Nephron (organoid): Measurements from ENCODE around the gene VAMP5.

Source experiments
- H3K27ac Mint-ChIP-seq, 3 experiments: 2 replicates each; pipeline ENCODE4 v1.8.0; 2020; ENCODE audit warnings: mixed read lengths in 3 of 3, mild to moderate bottlenecking in 2 of 3, moderate library complexity in 1 of 3
- H3K27me3 Mint-ChIP-seq: 2 replicates; pipeline ENCODE4 v1.8.0; 2021; ENCODE audit warnings: low read depth, mild to moderate bottlenecking, moderate library complexity, mixed read lengths
- H3K36me3 Mint-ChIP-seq: 2 replicates; pipeline ENCODE4 v1.8.0; 2020; ENCODE audit warnings: low read depth, mixed read lengths
- H3K4me1 Mint-ChIP-seq: 2 replicates; pipeline ENCODE4 v1.8.0; 2020; ENCODE audit warnings: mixed read lengths
- H3K4me3 Mint-ChIP-seq, 3 experiments: 2 replicates each; pipeline ENCODE4 v1.8.0; 2020; ENCODE audit warnings: mild to moderate bottlenecking in 3 of 3, mixed read lengths in 3 of 3, moderate library complexity in 2 of 3
- H3K9me3 Mint-ChIP-seq: 2 replicates; pipeline ENCODE4 v1.8.0; 2020; ENCODE audit warnings: mixed read lengths
- TF ChIP-seq, protein P1 (sequence below), 3 experiments: fragments of 200-600 bp; sonication (generic); IDR thresholded peaks; one replicate each; pipeline ENCODE4 v1.5.0; 2021; ENCODE audit warnings: antibody characterized with exemption in 3 of 3; ENCODE audit not compliant: unreplicated experiment in 3 of 3

VAMP5 gene

DNA sequence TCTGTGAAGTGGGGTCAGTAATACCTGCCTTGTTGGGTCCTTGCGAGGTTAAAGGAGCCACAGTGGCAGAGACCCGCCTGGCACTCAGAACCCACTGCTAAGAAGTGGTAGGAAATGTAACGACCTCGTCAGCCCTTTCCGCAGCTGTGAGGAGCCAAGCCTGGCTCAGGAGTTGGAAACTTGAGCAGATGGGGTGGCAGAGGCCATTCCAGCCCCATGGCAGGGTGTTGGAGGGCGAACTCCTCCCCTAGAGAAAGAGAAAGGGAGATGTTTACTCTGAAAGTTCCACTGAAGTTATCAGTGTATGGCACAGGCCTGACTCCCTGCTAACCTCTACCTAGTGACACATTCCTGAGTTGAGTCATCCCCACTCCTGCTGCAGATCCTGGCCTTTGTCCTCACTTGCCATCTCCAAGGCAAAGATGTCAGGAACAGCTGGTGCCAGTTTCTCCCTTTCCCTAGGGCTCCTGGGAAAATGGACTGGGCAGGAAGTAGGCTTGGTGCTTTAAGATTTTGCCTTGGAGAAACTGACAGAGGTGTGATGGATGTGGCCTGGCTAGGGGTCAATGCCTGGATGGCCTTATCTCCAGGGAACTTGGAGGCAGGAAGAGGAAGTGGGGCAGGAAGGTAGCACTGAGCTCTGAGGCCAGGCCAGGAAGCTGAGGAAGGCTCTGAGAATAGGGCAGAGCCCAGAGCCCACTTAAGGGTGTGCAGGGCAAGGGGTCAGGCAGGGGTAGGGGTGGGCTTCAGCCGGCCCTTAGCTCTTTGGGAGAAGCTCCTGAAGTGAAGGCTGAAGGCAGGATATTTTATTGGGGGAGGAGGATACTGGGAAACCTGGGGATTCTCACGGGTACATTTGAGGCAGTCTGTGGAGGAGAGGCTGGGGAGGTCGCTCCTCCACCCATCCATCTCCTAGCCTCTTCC lies 888 bp downstream of the VAMP5 start:
- peaks cover 39% of the 10 kb centered on the region for H3K4me1 Mint-ChIP-seq
- H3K4me3 Mint-ChIP-seq: peak overlapping the region in 2 of 3 experiments; percentile 25 to 27
- H3K27ac Mint-ChIP-seq: peak overlapping the region; percentile 62 to 95 (median 85)
- TF ChIP-seq, protein P1, sequence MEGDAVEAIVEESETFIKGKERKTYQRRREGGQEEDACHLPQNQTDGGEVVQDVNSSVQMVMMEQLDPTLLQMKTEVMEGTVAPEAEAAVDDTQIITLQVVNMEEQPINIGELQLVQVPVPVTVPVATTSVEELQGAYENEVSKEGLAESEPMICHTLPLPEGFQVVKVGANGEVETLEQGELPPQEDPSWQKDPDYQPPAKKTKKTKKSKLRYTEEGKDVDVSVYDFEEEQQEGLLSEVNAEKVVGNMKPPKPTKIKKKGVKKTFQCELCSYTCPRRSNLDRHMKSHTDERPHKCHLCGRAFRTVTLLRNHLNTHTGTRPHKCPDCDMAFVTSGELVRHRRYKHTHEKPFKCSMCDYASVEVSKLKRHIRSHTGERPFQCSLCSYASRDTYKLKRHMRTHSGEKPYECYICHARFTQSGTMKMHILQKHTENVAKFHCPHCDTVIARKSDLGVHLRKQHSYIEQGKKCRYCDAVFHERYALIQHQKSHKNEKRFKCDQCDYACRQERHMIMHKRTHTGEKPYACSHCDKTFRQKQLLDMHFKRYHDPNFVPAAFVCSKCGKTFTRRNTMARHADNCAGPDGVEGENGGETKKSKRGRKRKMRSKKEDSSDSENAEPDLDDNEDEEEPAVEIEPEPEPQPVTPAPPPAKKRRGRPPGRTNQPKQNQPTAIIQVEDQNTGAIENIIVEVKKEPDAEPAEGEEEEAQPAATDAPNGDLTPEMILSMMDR (IDR thresholded peaks at IDR 0.05; ENCODE audit: unreplicated experiment in 3 of 3): no peak
- H3K36me3 Mint-ChIP-seq: peaks cover 5% of the 10 kb centered on the region
- no peaks in the 10 kb centered on the region for H3K27me3 Mint-ChIP-seq
- no peaks in the 10 kb centered on the region for H3K9me3 Mint-ChIP-seq

DNA sequence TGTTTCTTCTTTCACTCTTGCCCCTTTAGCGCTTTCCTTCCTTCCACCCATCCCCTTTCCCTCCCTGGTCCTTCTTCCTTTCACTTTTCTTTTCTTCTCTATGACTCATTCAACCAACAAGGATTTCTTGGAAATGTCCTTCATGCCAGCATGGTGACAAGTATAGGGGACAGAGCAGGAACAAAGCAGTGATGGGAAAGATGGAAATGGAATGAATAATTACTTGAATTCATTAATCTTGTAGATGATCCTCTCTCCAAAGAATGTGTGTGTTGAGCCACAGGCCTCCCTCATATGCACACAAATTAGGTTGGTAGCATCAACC lies 1.5 kb downstream of the VAMP5 start:
- H3K4me3 Mint-ChIP-seq: no peak overlapping the region
- no peaks in the 10 kb centered on the region for H3K27me3 Mint-ChIP-seq
- TF ChIP-seq, protein P1 (IDR thresholded peaks at IDR 0.05; ENCODE audit: unreplicated experiment in 3 of 3): no peak
- H3K36me3 Mint-ChIP-seq: peaks cover 5% of the 10 kb centered on the region
- H3K27ac Mint-ChIP-seq: peak overlapping the region; percentile 62 to 95 (median 85)
- peaks cover 42% of the 10 kb centered on the region for H3K4me1 Mint-ChIP-seq
- H3K9me3 Mint-ChIP-seq: no peaks in the 10 kb centered on the region

DNA sequence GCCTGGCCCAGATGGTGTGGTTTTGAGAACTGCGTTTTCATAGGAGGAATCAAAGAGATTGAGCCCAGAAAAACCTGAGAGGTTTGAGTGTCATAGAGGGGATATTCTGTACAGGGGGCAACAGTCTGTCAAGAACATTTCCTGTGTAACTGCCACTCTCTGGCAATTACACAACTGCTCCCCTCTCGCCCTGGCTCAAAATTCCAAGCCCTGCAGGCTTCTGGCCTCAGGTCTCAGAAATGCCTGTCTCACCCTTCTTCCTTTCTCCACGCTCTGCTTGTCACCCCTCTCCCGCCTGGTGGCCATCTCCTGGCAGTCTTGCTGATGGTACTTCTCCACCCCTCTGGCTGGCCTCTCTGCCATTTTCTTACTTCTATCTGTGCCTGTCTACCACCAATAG lies 4.0 kb downstream of the VAMP5 start:
- TF ChIP-seq, protein P1 (IDR thresholded peaks at IDR 0.05; ENCODE audit: unreplicated experiment in 3 of 3): no peak
- H3K27ac Mint-ChIP-seq: peak overlapping the region; percentile 15 to 39 (median 18)

DNA sequence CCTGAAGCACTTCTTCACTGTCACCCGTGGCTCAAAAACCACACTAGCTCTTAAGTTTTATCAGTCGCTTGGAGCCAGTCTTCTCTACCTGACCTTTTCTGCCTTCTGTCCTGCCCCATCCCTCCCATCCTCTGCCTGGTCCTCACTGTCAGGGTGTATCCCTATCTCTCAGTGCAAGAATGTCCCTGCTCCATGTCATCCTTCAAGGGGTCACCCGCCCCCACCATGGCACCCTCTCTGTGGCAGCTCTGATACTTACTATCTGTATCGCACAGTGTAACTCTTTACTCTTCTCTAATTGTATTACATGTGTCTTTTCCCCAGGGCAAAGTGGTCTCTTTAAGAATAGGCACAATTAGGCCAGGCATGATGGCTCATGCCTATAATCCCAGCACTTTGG lies 4.4 kb downstream of the VAMP5 start:
- H3K4me3 Mint-ChIP-seq: no peak overlapping the region
- no peaks in the 10 kb centered on the region for H3K9me3 Mint-ChIP-seq
- H3K27ac Mint-ChIP-seq: peak overlapping the region; percentile 15 to 39 (median 18)
- H3K27me3 Mint-ChIP-seq: no peaks in the 10 kb centered on the region
- TF ChIP-seq, protein P1 (IDR thresholded peaks at IDR 0.05; ENCODE audit: unreplicated experiment in 3 of 3): no peak
- H3K4me1 Mint-ChIP-seq: peaks cover 37% of the 10 kb centered on the region
- H3K36me3 Mint-ChIP-seq: no peaks in the 10 kb centered on the region

More for the DNA sequence above, 4.0 kb downstream of the VAMP5 start:
- Mint-ChIP-seq H3K4me1 (peaks cover 37% of the 10 kb centered on the region), H3K36me3 (no peaks in the 10 kb centered on the region), H3K9me3 (no peaks in the 10 kb centered on the region), H3K27me3 (no peaks in the 10 kb centered on the region), H3K4me3 (no peak overlapping the region)

DNA sequence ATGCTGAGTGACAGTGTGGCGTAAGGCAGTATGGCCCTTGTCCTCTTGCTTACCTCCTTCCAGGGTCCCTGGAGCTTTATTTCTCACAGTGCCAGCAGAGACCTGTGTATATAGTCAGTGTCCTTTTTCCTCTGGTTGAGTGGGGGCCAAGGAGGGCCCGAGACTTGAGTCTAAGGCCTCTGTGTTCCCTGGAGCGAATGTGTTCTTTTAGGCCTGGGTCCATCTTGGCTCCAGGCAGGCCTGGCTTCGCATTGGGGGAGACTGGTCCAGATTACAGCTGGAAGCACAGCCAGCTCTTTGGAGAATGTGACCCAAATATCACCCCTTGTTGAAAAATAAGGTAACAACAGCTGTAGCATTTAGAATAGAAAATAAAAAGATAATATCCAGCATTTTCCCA lies 5.0 kb downstream of the VAMP5 start:
- no peak overlapping the region for H3K4me3 Mint-ChIP-seq
- peak overlapping the region in 1 of 3 experiments; percentile 18 for H3K27ac Mint-ChIP-seq
- H3K36me3 Mint-ChIP-seq: no peaks in the 10 kb centered on the region
- H3K9me3 Mint-ChIP-seq: no peaks in the 10 kb centered on the region
- H3K27me3 Mint-ChIP-seq: no peaks in the 10 kb centered on the region
- peaks cover 39% of the 10 kb centered on the region for H3K4me1 Mint-ChIP-seq
- TF ChIP-seq, protein P1 (IDR thresholded peaks at IDR 0.05; ENCODE audit: unreplicated experiment in 3 of 3): no peak
